HG02642 (cell line): ENCODE measurements around the gene TKTL1.
"Not testable (repeated sequence)": the region's sequence is repeated elsewhere in the genome, so short reads cannot be mapped to it uniquely, and the experiment has no call there.

Experiments
- ATAC-seq: cut with Tn5 transposase; IDR thresholded peaks from one replicate; pipeline ENCODE4 v1.9.1; 2021; ENCODE audit warnings: mild to moderate bottlenecking; ENCODE audit not compliant: unreplicated experiment, poor library complexity

TKTL1 gene, protein sequence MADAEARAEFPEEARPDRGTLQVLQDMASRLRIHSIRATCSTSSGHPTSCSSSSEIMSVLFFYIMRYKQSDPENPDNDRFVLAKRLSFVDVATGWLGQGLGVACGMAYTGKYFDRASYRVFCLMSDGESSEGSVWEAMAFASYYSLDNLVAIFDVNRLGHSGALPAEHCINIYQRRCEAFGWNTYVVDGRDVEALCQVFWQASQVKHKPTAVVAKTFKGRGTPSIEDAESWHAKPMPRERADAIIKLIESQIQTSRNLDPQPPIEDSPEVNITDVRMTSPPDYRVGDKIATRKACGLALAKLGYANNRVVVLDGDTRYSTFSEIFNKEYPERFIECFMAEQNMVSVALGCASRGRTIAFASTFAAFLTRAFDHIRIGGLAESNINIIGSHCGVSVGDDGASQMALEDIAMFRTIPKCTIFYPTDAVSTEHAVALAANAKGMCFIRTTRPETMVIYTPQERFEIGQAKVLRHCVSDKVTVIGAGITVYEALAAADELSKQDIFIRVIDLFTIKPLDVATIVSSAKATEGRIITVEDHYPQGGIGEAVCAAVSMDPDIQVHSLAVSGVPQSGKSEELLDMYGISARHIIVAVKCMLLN

GRCh38 chrX:154295664-154296310 lies at the start of gene TKTL1:
Gene TKTL1 (plus strand): TSS chrX:154295795. CDS start chrX:154295860, 65 bp downstream.
- ATAC-seq, result no peak

GRCh38 chrX:154247377-154248045 lies 48.1 kb upstream of the TKTL1 start:
- ATAC-seq, result not testable (repeated sequence)

DNA sequence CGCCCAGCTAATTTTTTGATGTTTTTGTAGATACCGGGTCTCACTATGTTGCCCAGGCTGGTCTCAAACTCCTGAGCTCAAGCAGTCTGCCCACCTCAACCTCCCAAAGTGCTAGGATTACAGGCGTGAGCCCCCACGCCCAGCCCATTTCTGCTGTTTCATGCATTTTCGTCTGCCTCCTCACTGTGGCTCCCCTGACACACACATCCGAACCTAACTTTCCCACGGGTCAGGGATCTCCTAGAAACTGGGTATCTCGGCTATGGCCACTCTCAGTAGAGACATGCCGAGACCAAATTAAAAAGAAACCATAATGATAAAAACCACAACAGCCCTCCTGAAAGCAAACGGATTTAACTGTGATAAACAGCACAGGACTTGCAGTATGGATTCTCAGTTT lies 47.5 kb upstream of the TKTL1 start:
- ATAC-seq, result not testable (repeated sequence)

GRCh38 chrX:154257282-154257681 lies 38.3 kb upstream of the TKTL1 start, which contains the start of gene OPN1MW3:
Gene OPN1MW3 (plus strand): TSS chrX:154257582. CDS start chrX:154257620, 38 bp downstream.
- ATAC-seq, result not testable (repeated sequence)

GRCh38 chrX:154258711-154259110 lies 36.9 kb upstream of the TKTL1 start:
- not testable (repeated sequence) for ATAC-seq

DNA sequence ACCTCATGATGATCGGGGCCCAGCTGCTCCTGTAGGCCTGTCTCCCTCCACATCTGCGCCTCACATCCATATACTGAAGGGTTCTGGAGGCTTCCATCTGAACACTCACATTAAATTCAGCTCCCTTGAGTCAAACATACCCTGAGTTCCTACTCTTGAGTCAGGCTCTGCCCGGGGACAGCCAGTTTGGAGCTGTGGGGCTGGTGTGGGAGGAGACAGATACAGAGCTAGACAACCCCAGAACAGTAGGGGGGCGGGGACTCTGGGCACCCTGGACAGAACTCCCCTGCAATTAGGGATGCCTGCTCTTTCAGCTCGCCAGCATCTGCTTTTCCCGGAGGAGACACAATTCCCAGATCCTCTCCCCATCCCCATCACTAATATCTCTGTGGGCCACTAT lies 32.5 kb upstream of the TKTL1 start:
- ATAC-seq, result not testable (repeated sequence)

DNA sequence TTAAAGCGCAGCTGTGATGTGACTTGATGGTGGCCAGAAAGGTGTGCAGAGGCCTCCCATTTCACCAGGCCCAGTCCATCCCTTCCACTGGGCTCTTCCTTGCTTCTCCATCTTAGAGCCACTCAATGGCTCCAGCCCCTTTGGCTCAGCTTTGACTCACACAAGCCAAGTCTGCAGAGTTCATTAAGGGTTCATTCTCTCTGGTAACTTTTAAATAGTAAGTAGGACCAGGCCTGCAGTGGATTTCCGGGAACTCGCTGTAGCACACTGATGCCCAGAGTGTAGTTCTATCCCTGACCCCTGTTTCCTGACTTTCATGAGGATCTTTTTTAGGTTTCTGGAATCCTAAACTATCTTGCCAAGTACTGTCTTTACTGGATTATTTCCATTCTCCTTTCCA lies 26.4 kb upstream of the TKTL1 start:
- not testable (repeated sequence) for ATAC-seq

GRCh38 chrX:154284489-154285338 lies 10.9 kb upstream of the TKTL1 start:
- not testable (repeated sequence) for ATAC-seq

GRCh38 chrX:154286406-154286805 lies 9.2 kb upstream of the TKTL1 start:
- not testable (repeated sequence) for ATAC-seq

- ATAC-seq, result no peak
Observed at GRCh38 chrX:154294791-154295574, 612 bp upstream of the TKTL1 start, which contains the start of gene TEX28. Gene TEX28 (minus strand): TSS chrX:154295124. CDS start chrX:154292117, 3,007 bp downstream.

- ATAC-seq, result no peak
Observed at GRCh38 chrX:154296731-154297130, 1.1 kb downstream of the TKTL1 start.

DNA sequence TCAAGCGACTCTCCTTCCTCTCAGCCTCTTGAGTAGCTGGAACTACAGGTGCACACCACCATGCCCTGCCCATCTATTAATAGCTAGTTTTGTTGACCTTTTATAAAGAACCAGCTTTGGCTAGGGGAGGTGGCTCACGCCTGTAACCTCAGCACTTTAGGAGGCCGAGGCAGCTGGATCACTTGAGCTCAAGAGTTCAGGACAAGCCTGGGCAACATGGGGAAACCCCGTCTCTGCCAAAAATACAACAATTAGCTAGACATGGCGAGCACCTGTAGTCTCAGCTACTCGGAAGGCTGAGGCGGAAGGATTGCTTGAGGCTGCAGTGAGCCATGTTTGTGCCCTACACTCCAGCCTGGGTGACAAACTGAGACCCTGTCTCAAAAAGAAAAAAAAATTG lies 2.7 kb downstream of the TKTL1 start:
- ATAC-seq, result no peak

DNA sequence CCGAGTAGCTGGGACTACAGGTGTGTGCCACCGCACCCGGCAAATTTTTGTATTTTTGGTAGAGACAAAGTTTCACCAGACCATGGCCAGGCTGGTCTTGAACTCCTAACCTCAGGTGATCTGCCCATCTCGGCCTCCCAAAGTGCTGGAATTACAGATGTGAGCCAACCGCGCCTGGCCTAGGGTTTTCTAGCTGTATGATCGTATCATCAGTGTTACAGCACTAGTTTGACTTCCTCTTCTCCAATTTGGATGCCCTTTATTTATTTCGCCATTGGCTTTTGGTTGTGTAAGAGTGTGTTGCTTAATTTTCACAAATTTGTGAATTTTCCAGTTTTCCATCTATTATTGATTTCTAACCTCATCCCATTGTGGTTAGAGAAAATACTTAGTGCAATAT lies 5.2 kb downstream of the TKTL1 start:
- ATAC-seq, result no peak

DNA sequence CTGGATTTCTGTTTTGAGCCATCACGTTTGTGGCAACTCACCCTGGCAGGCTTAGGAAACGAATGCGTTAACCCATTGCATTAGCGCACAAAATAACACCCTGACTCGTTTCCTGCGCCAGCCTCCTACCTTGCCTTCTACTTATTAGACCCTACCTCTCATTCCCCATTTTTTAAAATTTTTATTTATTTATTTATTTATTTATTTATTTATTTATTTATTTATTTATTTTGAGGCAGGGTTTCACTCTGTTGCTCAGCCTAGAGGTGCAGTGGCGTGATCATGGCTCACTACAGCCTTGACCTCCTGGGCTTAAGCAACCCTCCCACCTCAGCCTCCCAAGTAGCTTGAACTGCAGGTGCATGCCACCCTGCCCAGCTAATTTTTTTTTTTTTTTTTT lies 7.4 kb downstream of the TKTL1 start:
- ATAC-seq, result not testable (repeated sequence)

- no peak for ATAC-seq
Observed at GRCh38 chrX:154303476-154303875, 7.9 kb downstream of the TKTL1 start.

DNA sequence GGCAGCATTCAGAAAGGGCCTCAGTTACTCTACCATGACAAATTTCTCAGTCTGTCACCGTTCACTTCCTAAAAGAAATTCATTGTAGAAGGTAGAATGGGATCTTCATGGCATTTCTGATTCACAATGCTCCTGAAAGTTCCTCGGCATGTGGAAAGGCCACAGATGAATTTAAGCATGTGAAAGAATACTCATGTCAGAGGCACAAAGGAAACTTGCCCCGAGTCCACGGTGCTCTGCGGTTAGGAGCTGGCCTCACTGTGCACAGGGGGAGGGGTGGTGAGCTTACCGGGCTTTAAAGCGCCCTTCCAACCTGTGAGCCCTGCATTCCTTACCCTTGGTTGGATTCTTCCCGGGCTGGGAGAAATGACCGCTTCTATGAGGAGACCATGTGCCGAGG lies 9.3 kb downstream of the TKTL1 start:
- ATAC-seq, result no peak

DNA sequence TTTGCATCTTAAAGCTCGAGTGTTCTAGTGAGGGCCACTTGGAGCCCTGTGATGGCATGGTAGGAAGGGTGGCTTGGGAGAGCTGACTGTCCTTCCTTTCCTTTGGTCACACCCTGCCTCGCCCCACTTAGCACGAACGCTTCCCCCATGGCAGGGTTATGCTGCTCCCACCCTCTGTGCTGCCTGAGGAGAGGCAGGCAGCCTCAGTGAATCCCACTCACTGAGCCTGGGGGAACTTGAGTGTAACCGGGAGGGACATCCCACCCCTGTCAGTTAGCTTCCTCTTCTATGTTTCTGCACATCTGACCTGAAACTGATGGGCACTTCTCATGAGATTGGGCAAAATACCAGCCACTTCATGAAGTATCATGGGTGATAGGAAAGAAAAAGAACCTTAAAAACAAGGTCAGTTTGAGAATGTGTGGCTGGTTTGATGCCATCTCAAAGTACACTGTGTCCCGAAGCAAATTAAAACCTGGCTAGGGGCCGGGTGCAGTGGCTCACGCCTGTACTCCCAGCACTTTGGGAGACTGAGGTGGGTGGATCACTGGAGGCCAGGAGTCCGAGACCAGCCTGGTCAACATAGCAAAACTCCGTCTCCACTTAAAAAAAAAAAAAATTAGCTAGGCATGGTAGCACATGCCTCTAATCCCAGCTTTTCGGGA lies 10.1 kb downstream of the TKTL1 start:
- no peak for ATAC-seq

- no peak for ATAC-seq
Observed at GRCh38 chrX:154307202-154307601, 11.6 kb downstream of the TKTL1 start.
